HUES6 (cell line): ENCODE measurements around the gene NLN.

ENCODE experiments used
- H3K27ac ChIP-seq: 2 replicates; pipeline ENCODE4 v1.7.0; 2013; ENCODE audit warnings: low read depth, mild to moderate bottlenecking, low read length, inconsistent platforms
- H3K27me3 ChIP-seq: 2 replicates; pipeline ENCODE4 v1.6.1; 2013; ENCODE audit warnings: low read length; ENCODE audit not compliant: control insufficient read depth, insufficient read depth
- H3K36me3 ChIP-seq: 2 replicates; pipeline ENCODE4 v1.6.1; 2013; ENCODE audit warnings: low read length; ENCODE audit not compliant: control insufficient read depth, insufficient read depth
- H3K4me1 ChIP-seq: 2 replicates; pipeline ENCODE4 v1.6.1; 2013; ENCODE audit warnings: low read length; ENCODE audit not compliant: control insufficient read depth, insufficient read depth
- H3K4me3 ChIP-seq: 2 replicates; pipeline ENCODE4 v1.5.1; 2013; ENCODE audit warnings: low read depth, low read length
- H3K9ac ChIP-seq: one replicate; pipeline ENCODE4 v1.6.1; 2013; ENCODE audit warnings: mild to moderate bottlenecking, low read length
- H3K9me3 ChIP-seq: 2 replicates; pipeline ENCODE4 v1.6.1; 2013; ENCODE audit warnings: low read depth, low read length; ENCODE audit not compliant: control insufficient read depth, insufficient read depth

The NLN gene

GRCh38 chr5:65820373-65820772, 98.4 kb downstream of the NLN start:
- H3K36me3 ChIP-seq, result peaks cover 59% of the 10 kb centered on the region
- no peak overlapping the region for H3K9ac ChIP-seq
- no peak overlapping the region for H3K27ac ChIP-seq
- H3K9me3 ChIP-seq, result no peaks in the 10 kb centered on the region
- no peak overlapping the region for H3K4me3 ChIP-seq
- no peaks in the 10 kb centered on the region for H3K27me3 ChIP-seq
- H3K4me1 ChIP-seq, result peaks cover 3% of the 10 kb centered on the region; the same call in 1 of the 2 replicates

GRCh38 chr5:65821966-65822365, 100.0 kb downstream of the NLN start:
- no peak overlapping the region for H3K9ac ChIP-seq
- no peaks in the 10 kb centered on the region for H3K9me3 ChIP-seq
- no peak overlapping the region for H3K4me3 ChIP-seq
- peaks cover 3% of the 10 kb centered on the region; the same call in 1 of the 2 replicates for H3K4me1 ChIP-seq
- peaks cover 58% of the 10 kb centered on the region for H3K36me3 ChIP-seq
- no peak overlapping the region for H3K27ac ChIP-seq
- H3K27me3 ChIP-seq, result no peaks in the 10 kb centered on the region

GRCh38 chr5:65822710-65823109, 100.7 kb downstream of the NLN start:
- Histone ChIP-seq H3K27me3 (no peaks in the 10 kb centered on the region), H3K9me3 (no peaks in the 10 kb centered on the region), H3K4me3 (no peak overlapping the region), H3K9ac (no peak overlapping the region), H3K36me3 (peaks cover 55% of the 10 kb centered on the region), H3K4me1 (peaks cover 1% of the 10 kb centered on the region; the same call in 1 of the 2 replicates), H3K27ac (no peak overlapping the region)

GRCh38 chr5:65823204-65823603, 101.2 kb downstream of the NLN start:
- Histone ChIP-seq H3K36me3 (peaks cover 52% of the 10 kb centered on the region), H3K4me3 (no peak overlapping the region)

GRCh38 chr5:65823845-65824445, 101.9 kb downstream of the NLN start:
- no peak overlapping the region for H3K9ac ChIP-seq
- H3K4me1 ChIP-seq, result no peaks in the 10 kb centered on the region
- H3K36me3 ChIP-seq, result peaks cover 48% of the 10 kb centered on the region
- no peaks in the 10 kb centered on the region for H3K9me3 ChIP-seq
- H3K27me3 ChIP-seq, result no peaks in the 10 kb centered on the region
- no peak overlapping the region for H3K27ac ChIP-seq
- H3K4me3 ChIP-seq, result no peak overlapping the region

More at GRCh38 chr5:65823204-65823603, 101.2 kb downstream of the NLN start:
- no peak overlapping the region for H3K27ac ChIP-seq
- no peaks in the 10 kb centered on the region for H3K9me3 ChIP-seq
- H3K4me1 ChIP-seq, result no peaks in the 10 kb centered on the region
- no peaks in the 10 kb centered on the region for H3K27me3 ChIP-seq
- H3K9ac ChIP-seq, result no peak overlapping the region

GRCh38 chr5:65825408-65826328, 103.7 kb downstream of the NLN start:
- H3K27ac ChIP-seq, result no peak overlapping the region
- peaks cover 42% of the 10 kb centered on the region for H3K36me3 ChIP-seq
- H3K9ac ChIP-seq, result no peak overlapping the region
- H3K4me3 ChIP-seq, result no peak overlapping the region
- H3K9me3 ChIP-seq, result no peaks in the 10 kb centered on the region
- H3K4me1 ChIP-seq, result no peaks in the 10 kb centered on the region
- no peaks in the 10 kb centered on the region for H3K27me3 ChIP-seq

- no peak overlapping the region for H3K27ac ChIP-seq
- peaks cover 5% of the 10 kb centered on the region; the same call in 1 of the 2 replicates for H3K4me1 ChIP-seq
- H3K36me3 ChIP-seq, result peaks cover 30% of the 10 kb centered on the region
- no peaks in the 10 kb centered on the region for H3K9me3 ChIP-seq
- no peak overlapping the region for H3K4me3 ChIP-seq
- no peak overlapping the region for H3K9ac ChIP-seq
- no peaks in the 10 kb centered on the region for H3K27me3 ChIP-seq
Observed at GRCh38 chr5:65828022-65828896, 106.3 kb downstream of the NLN start.

- Histone ChIP-seq H3K36me3 (peaks cover 10% of the 10 kb centered on the region; the same call in 1 of the 2 replicates), H3K4me3 (no peak overlapping the region), H3K27me3 (no peaks in the 10 kb centered on the region), H3K4me1 (peaks cover 5% of the 10 kb centered on the region; the same call in 1 of the 2 replicates), H3K9me3 (no peaks in the 10 kb centered on the region), H3K9ac (no peak overlapping the region), H3K27ac (no peak overlapping the region)
Observed at GRCh38 chr5:65830856-65831255, 108.9 kb downstream of the NLN start.

GRCh38 chr5:65831276-65831675, 109.3 kb downstream of the NLN start:
- no peaks in the 10 kb centered on the region for H3K27me3 ChIP-seq
- no peaks in the 10 kb centered on the region for H3K9me3 ChIP-seq
- no peak overlapping the region for H3K9ac ChIP-seq
- H3K27ac ChIP-seq, result no peak overlapping the region
- no peak overlapping the region for H3K4me3 ChIP-seq
- H3K36me3 ChIP-seq, result peaks cover 8% of the 10 kb centered on the region; the same call in 1 of the 2 replicates
- peaks cover 5% of the 10 kb centered on the region; the same call in 1 of the 2 replicates for H3K4me1 ChIP-seq

- no peaks in the 10 kb centered on the region for H3K9me3 ChIP-seq
- no peak overlapping the region for H3K9ac ChIP-seq
- no peaks in the 10 kb centered on the region for H3K27me3 ChIP-seq
- H3K36me3 ChIP-seq, result 0 out of 2 replicates have a peak, but pooled peaks cover 1% of the 10 kb centered on the region
- H3K27ac ChIP-seq, result no peak overlapping the region
- H3K4me1 ChIP-seq, result peaks cover 5% of the 10 kb centered on the region; the same call in 1 of the 2 replicates
- no peak overlapping the region for H3K4me3 ChIP-seq
Observed at GRCh38 chr5:65832152-65832551, 110.1 kb downstream of the NLN start.
